ENCODE results near the gene FOXD1.
A peak's percentile ranks its signal among the peaks of the same experiment; 100 is the strongest.

Gene FOXD1

GRCh38 chr5:73431204-73431851 is 17.2 kb downstream of the FOXD1 start:
- no peak overlapping the region for H3K4me3 ChIP-seq (ENCODE audit: extremely low read depth, insufficient read depth, low read length, poor library complexity, severe bottlenecking)
- peaks cover 4% of the 10 kb centered on the region for H3K4me1 ChIP-seq (ENCODE audit: control insufficient read depth, insufficient read depth, low read length, poor library complexity, severe bottlenecking)
- H3K9me3 ChIP-seq (ENCODE audit: control insufficient read depth, low read length): no peaks in the 10 kb centered on the region
- H3K36me3 ChIP-seq (ENCODE audit: control insufficient read depth, insufficient read depth, low read length): no peaks in the 10 kb centered on the region
- H3K27ac ChIP-seq (ENCODE audit: low read depth, low read length, severe bottlenecking): no peak overlapping the region

- Histone ChIP-seq H3K36me3 (ENCODE audit: control insufficient read depth, insufficient read depth, low read length) (no peaks in the 10 kb centered on the region), H3K9me3 (ENCODE audit: control insufficient read depth, low read length) (peaks cover 3% of the 10 kb centered on the region), H3K4me3 (ENCODE audit: extremely low read depth, insufficient read depth, low read length, poor library complexity, severe bottlenecking) (no peak overlapping the region), H3K27ac (ENCODE audit: low read depth, low read length, severe bottlenecking) (no peak overlapping the region), H3K4me1 (ENCODE audit: control insufficient read depth, insufficient read depth, low read length, poor library complexity, severe bottlenecking) (no peaks in the 10 kb centered on the region)
- 88 to 92% methylated on average over 3 of the region's 3 CpGs for WGBS, 2 experiments (ENCODE audit: insufficient coverage in 2 of 2)
Observed at GRCh38 chr5:73426034-73426433, 22.5 kb downstream of the FOXD1 start.

GRCh38 chr5:73424556-73424977 is 24.0 kb downstream of the FOXD1 start:
- H3K4me3 ChIP-seq (ENCODE audit: extremely low read depth, insufficient read depth, low read length, poor library complexity, severe bottlenecking): no peak overlapping the region
- H3K27ac ChIP-seq (ENCODE audit: low read depth, low read length, severe bottlenecking): no peak overlapping the region
- H3K9me3 ChIP-seq (ENCODE audit: control insufficient read depth, low read length): peaks cover 3% of the 10 kb centered on the region
- no peaks in the 10 kb centered on the region for H3K36me3 ChIP-seq (ENCODE audit: control insufficient read depth, insufficient read depth, low read length)
- H3K4me1 ChIP-seq (ENCODE audit: control insufficient read depth, insufficient read depth, low read length, poor library complexity, severe bottlenecking): no peaks in the 10 kb centered on the region
- WGBS, 2 experiments (ENCODE audit: insufficient coverage in 2 of 2): 82 to 93% methylated on average over 4 to 5 of the region's 5 CpGs

- 57 to 86% methylated on average over 1 of the region's 1 CpG for WGBS, 2 experiments (ENCODE audit: insufficient coverage in 2 of 2)
- Histone ChIP-seq H3K4me3 (ENCODE audit: extremely low read depth, insufficient read depth, low read length, poor library complexity, severe bottlenecking) (no peak overlapping the region), H3K27ac (ENCODE audit: low read depth, low read length, severe bottlenecking) (no peak overlapping the region), H3K4me1 (ENCODE audit: control insufficient read depth, insufficient read depth, low read length, poor library complexity, severe bottlenecking) (peaks cover 7% of the 10 kb centered on the region), H3K36me3 (ENCODE audit: control insufficient read depth, insufficient read depth, low read length) (no peaks in the 10 kb centered on the region), H3K9me3 (ENCODE audit: control insufficient read depth, low read length) (peaks cover 3% of the 10 kb centered on the region)
Observed at GRCh38 chr5:73422164-73422563, 26.4 kb downstream of the FOXD1 start.

GRCh38 chr5:73420666-73421065 is 27.9 kb downstream of the FOXD1 start:
- no peak overlapping the region for H3K27ac ChIP-seq (ENCODE audit: low read depth, low read length, severe bottlenecking)
- H3K9me3 ChIP-seq (ENCODE audit: control insufficient read depth, low read length): peaks cover 3% of the 10 kb centered on the region
- WGBS, 2 experiments (ENCODE audit: insufficient coverage in 2 of 2): 86 to 88% methylated on average over 1 to 2 of the region's 3 CpGs
- H3K4me1 ChIP-seq (ENCODE audit: control insufficient read depth, insufficient read depth, low read length, poor library complexity, severe bottlenecking): peaks cover 7% of the 10 kb centered on the region
- no peaks in the 10 kb centered on the region for H3K36me3 ChIP-seq (ENCODE audit: control insufficient read depth, insufficient read depth, low read length)
- H3K4me3 ChIP-seq (ENCODE audit: extremely low read depth, insufficient read depth, low read length, poor library complexity, severe bottlenecking): no peak overlapping the region

- H3K9me3 ChIP-seq (ENCODE audit: control insufficient read depth, low read length): peaks cover 3% of the 10 kb centered on the region
- no peaks in the 10 kb centered on the region for H3K36me3 ChIP-seq (ENCODE audit: control insufficient read depth, insufficient read depth, low read length)
- H3K4me1 ChIP-seq (ENCODE audit: control insufficient read depth, insufficient read depth, low read length, poor library complexity, severe bottlenecking): peaks cover 7% of the 10 kb centered on the region
- H3K4me3 ChIP-seq (ENCODE audit: extremely low read depth, insufficient read depth, low read length, poor library complexity, severe bottlenecking): no peak overlapping the region
- no peak overlapping the region for H3K27ac ChIP-seq (ENCODE audit: low read depth, low read length, severe bottlenecking)
- 48 to 53% methylated on average over 49 to 57 of the region's 79 CpGs for WGBS, 2 experiments (ENCODE audit: insufficient coverage in 2 of 2)
Observed at GRCh38 chr5:73419465-73420390, 28.8 kb downstream of the FOXD1 start.

GRCh38 chr5:73419117-73419464 is 29.5 kb downstream of the FOXD1 start:
- WGBS, 2 experiments (ENCODE audit: insufficient coverage in 2 of 2): 66 to 85% methylated on average over 2 to 5 of the region's 6 CpGs
- H3K27ac ChIP-seq (ENCODE audit: low read depth, low read length, severe bottlenecking): no peak overlapping the region
- no peaks in the 10 kb centered on the region for H3K36me3 ChIP-seq (ENCODE audit: control insufficient read depth, insufficient read depth, low read length)
- no peak overlapping the region for H3K4me3 ChIP-seq (ENCODE audit: extremely low read depth, insufficient read depth, low read length, poor library complexity, severe bottlenecking)
- peaks cover 7% of the 10 kb centered on the region for H3K4me1 ChIP-seq (ENCODE audit: control insufficient read depth, insufficient read depth, low read length, poor library complexity, severe bottlenecking)
- H3K9me3 ChIP-seq (ENCODE audit: control insufficient read depth, low read length): peaks cover 3% of the 10 kb centered on the region

- Histone ChIP-seq H3K9me3 (ENCODE audit: control insufficient read depth, low read length) (peaks cover 3% of the 10 kb centered on the region), H3K4me1 (ENCODE audit: control insufficient read depth, insufficient read depth, low read length, poor library complexity, severe bottlenecking) (peaks cover 7% of the 10 kb centered on the region), H3K27ac (ENCODE audit: low read depth, low read length, severe bottlenecking) (no peak overlapping the region), H3K4me3 (ENCODE audit: extremely low read depth, insufficient read depth, low read length, poor library complexity, severe bottlenecking) (no peak overlapping the region), H3K36me3 (ENCODE audit: control insufficient read depth, insufficient read depth, low read length) (no peaks in the 10 kb centered on the region)
- WGBS, 2 experiments (ENCODE audit: insufficient coverage in 2 of 2): 76 to 83% methylated on average over 5 to 6 of the region's 6 CpGs
Observed at GRCh38 chr5:73418244-73418691, 30.3 kb downstream of the FOXD1 start.

- Histone ChIP-seq H3K27ac (ENCODE audit: low read depth, low read length, severe bottlenecking) (peak overlapping the region; percentile 64), H3K36me3 (ENCODE audit: control insufficient read depth, insufficient read depth, low read length) (no peaks in the 10 kb centered on the region), H3K9me3 (ENCODE audit: control insufficient read depth, low read length) (peaks cover 3% of the 10 kb centered on the region), H3K4me3 (ENCODE audit: extremely low read depth, insufficient read depth, low read length, poor library complexity, severe bottlenecking) (no peak overlapping the region), H3K4me1 (ENCODE audit: control insufficient read depth, insufficient read depth, low read length, poor library complexity, severe bottlenecking) (peaks cover 7% of the 10 kb centered on the region)
- 68 to 75% methylated on average over 6 to 7 of the region's 10 CpGs for WGBS, 2 experiments (ENCODE audit: insufficient coverage in 2 of 2)
Observed at GRCh38 chr5:73417303-73418034, 31.1 kb downstream of the FOXD1 start.

GRCh38 chr5:73415617-73416016 is 33.0 kb downstream of the FOXD1 start:
- H3K4me1 ChIP-seq (ENCODE audit: control insufficient read depth, insufficient read depth, low read length, poor library complexity, severe bottlenecking): peaks cover 12% of the 10 kb centered on the region
- H3K27ac ChIP-seq (ENCODE audit: low read depth, low read length, severe bottlenecking): no peak overlapping the region
- no peak overlapping the region for H3K4me3 ChIP-seq (ENCODE audit: extremely low read depth, insufficient read depth, low read length, poor library complexity, severe bottlenecking)
- 93 to 98% methylated on average over 5 of the region's 5 CpGs for WGBS, 2 experiments (ENCODE audit: insufficient coverage in 2 of 2)
- no peaks in the 10 kb centered on the region for H3K36me3 ChIP-seq (ENCODE audit: control insufficient read depth, insufficient read depth, low read length)
- H3K9me3 ChIP-seq (ENCODE audit: control insufficient read depth, low read length): no peaks in the 10 kb centered on the region
